Body of pancreas (tissue), 4 donors: ENCODE results near the gene USF2. TPM values are rescaled to one million over a fixed set of nuclear protein-coding genes. Genes with fewer than 3 reads are reported as not detected.
A peak's percentile ranks its signal among the peaks of the same experiment; 100 is the strongest.

Experiments
- ATAC-seq: fragments of 150-250 bp; one replicate; pipeline ENCODE4 v1.9.1; 2016
- DNase-seq, 4 donors: peaks; one replicate each; pipeline ENCODE4 v3.0.0-alpha.2; 2019
- H3K27ac ChIP-seq, 4 donors: fragments of 200-600 bp; sonication (generic); 1 replicate in 3 of 4; 2 replicates in 1 of 4; pipeline versions ENCODE4 v1.5.1 to v1.6.1; 2016 to 2019; ENCODE audit warnings: mild to moderate bottlenecking in 1 of 4, mixed read lengths in 1 of 4, moderate library complexity in 1 of 4
- H3K27me3 ChIP-seq, 2 donors: fragments of 200-600 bp; sonication (generic); one replicate each; pipeline ENCODE4 v1.6.0; 2016; ENCODE audit warnings: mild to moderate bottlenecking in 1 of 2
- H3K36me3 ChIP-seq, 2 donors: fragments of 200-600 bp; sonication (generic); replicated peaks in 1 of 2; 2 replicates each; pipeline ENCODE4 v1.5.1; 2016; ENCODE audit warnings: low read depth in 2 of 2; ENCODE audit not compliant: insufficient read depth in 1 of 2
- H3K4me1 ChIP-seq: fragments of 200-600 bp; sonication (generic); one replicate; pipeline ENCODE4 v1.6.0; 2016
- H3K4me3 ChIP-seq, 2 donors: fragments of 200-600 bp; sonication (generic); 1 replicate in 1 of 2; 2 replicates in 1 of 2; pipeline ENCODE4 v1.5.1; 2016 to 2019
- H3K9me3 ChIP-seq, 3 donors: fragments of 200-600 bp; sonication (generic); 1 replicate in 2 of 3; 2 replicates in 1 of 3; pipeline ENCODE4 v1.5.1; 2016
- CTCF ChIP-seq, 7 experiments: fragments of 450-650 bp in 4 of 7; fragments of 200-600 bp in 3 of 7; sonication (generic) in 3 of 7; IDR thresholded peaks; one replicate each; pipeline ENCODE4 v1.5.1; 2016 to 2019; ENCODE audit warnings: antibody characterized with exemption in 7 of 7
- POLR2A ChIP-seq, 3 donors: fragments of 450-650 bp; IDR thresholded peaks; one replicate each; pipeline ENCODE4 v1.6.1; 2016; ENCODE audit warnings: antibody characterized with exemption in 3 of 3, mild to moderate bottlenecking in 2 of 3
- WGBS, 2 donors: methylation state at CpG; one replicate each; pipeline ENCODE4 v1.1.5; 2017; 5-methylcytosine and 5-hydroxymethylcytosine counted together
- intact Hi-C: fragments of 100-400 bp; cut with DNase I; formaldehyde crosslinking; loops from one replicate; pipeline ENCODE4 v1.15.1; 2023
- total RNA-seq, 2 donors: library from RNA; depleted of rRNA; stranded (reverse); fragments of >200 nt; gene quantifications; one replicate each; pipeline ENCODE4 v1.1.0, GENCODE V29; 2016

USF2 gene
- total RNA-seq, 2 donors from 2014 or later = 76.8 to 91.3 TPM

DNA sequence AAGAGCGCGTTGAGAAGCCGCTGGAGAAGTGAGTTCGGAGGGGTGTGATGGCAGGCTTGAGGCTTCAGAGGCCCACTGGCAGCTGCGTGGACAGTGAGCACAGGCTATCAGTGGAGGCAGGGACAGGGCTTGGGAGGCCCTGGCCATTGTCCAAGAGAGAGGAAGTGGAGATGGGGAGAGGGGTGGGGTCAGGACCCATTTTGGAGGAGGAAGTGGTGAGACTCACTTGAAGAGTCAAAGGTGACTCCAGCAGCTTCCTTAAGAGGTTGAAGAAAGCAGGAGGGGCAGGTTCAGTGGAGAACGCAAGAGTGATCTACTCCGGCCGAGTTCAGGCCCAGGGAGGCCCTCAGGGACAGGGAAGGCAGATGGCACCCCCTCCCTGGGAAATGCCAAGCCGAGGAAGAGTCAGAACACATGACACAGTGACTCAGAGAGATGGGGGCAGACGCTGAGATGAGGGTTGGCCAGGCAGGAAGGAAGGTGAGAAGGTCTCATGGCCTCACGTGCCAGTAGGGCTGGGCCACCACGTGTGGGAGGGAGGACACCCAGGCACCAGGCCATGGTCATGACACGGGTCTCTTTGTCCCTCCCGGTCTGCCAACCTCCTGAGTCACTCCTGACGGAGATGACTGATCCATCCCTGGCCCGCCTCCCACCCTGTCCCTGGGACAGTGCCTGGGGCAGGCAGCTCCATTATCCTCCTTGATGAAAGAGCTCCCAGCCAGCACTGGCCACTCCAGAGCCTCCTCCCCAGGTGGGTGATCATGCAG is 50.1 kb downstream of the USF2 start:
- H3K27ac ChIP-seq = peak overlapping the region in 1 of 4 donors; percentile 36
- H3K36me3 ChIP-seq = no peaks in the 10 kb centered on the region
- no peak overlapping the region for H3K4me3 ChIP-seq
- H3K4me1 ChIP-seq = no peaks in the 10 kb centered on the region
- peak in 3 of 4 donors; percentile 39 to 71 (median 43) for DNase-seq
- no peak for ATAC-seq
- TF ChIP-seq CTCF (IDR thresholded peaks at IDR 0.05) (no peak), POLR2A (IDR thresholded peaks at IDR 0.05) (no peak)
- no peaks in the 10 kb centered on the region for H3K9me3 ChIP-seq
- 63 to 85% methylated on average over 10 to 16 of the region's 16 CpGs for WGBS, 2 donors
- intact Hi-C loops = no loop called here
- no peaks in the 10 kb centered on the region for H3K27me3 ChIP-seq

DNA sequence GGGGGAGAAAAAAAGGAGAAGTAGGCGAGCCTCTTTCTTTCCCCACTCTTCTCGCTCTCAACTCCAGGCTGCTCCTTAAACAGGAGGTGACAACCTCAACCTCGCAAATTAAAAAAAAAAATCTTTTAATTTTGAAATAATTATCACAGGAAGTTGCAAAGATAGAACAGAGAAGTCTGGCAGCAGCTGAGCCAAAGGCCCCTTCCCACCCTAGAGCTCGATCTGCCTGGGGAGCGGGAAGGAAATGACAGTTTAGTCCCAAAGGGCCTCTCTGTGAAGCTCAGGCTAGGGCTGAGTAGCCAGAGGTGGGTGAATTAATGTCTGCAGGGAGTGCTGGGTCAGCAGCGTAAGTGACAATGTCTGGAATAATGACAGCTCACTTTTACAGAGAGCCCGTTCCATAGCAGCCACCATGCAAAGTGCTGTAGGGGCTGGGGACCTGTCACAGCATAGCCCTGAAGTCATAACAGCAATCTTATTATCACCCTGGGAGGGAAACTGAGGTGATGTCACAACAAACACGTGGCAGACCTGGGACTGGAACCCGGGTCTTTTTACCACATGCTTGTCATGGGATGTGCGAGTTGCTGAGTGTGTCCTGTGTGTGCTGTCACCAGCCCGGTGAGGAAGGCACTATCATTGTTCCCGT is 51.4 kb downstream of the USF2 start:
- Histone ChIP-seq H3K27me3 (no peaks in the 10 kb centered on the region), H3K4me1 (no peaks in the 10 kb centered on the region), H3K9me3 (no peaks in the 10 kb centered on the region), H3K4me3 (no peak overlapping the region), H3K27ac (peak overlapping the region in 1 of 4 donors; percentile 24), H3K36me3 (no peaks in the 10 kb centered on the region)
- ATAC-seq (no peak), DNase-seq (no peak)
- 56 to 79% methylated on average over 10 to 12 of the region's 12 CpGs for WGBS, 2 donors
- no peak for TF ChIP-seq CTCF (IDR thresholded peaks at IDR 0.05)
- TF ChIP-seq POLR2A (IDR thresholded peaks at IDR 0.05) = no peak
- intact Hi-C loops = no loop called here

GRCh38 chr19:35321291-35321690 is 52.5 kb downstream of the USF2 start:
- Histone ChIP-seq H3K36me3 (no peaks in the 10 kb centered on the region), H3K27ac (no peak overlapping the region), H3K4me3 (no peak overlapping the region), H3K27me3 (no peaks in the 10 kb centered on the region), H3K4me1 (no peaks in the 10 kb centered on the region), H3K9me3 (no peaks in the 10 kb centered on the region)
- DNase-seq (no peak), ATAC-seq (no peak)
- intact Hi-C loops = no loop called here
- no peak for TF ChIP-seq CTCF (IDR thresholded peaks at IDR 0.05)
- no peak for TF ChIP-seq POLR2A (IDR thresholded peaks at IDR 0.05)
- WGBS, 2 donors = 75 to 96% methylated on average over 2 of the region's 2 CpGs

GRCh38 chr19:35322014-35322413 is 53.3 kb downstream of the USF2 start:
- H3K27ac ChIP-seq = no peak overlapping the region
- no peak for TF ChIP-seq CTCF (IDR thresholded peaks at IDR 0.05)
- no peak for TF ChIP-seq POLR2A (IDR thresholded peaks at IDR 0.05)
- H3K27me3 ChIP-seq = no peaks in the 10 kb centered on the region
- no peak overlapping the region for H3K4me3 ChIP-seq
- H3K4me1 ChIP-seq = no peaks in the 10 kb centered on the region
- DNase-seq (no peak), ATAC-seq (no peak)
- 85 to 88% methylated on average over 9 of the region's 9 CpGs for WGBS, 2 donors
- intact Hi-C loops = no loop called here
- H3K9me3 ChIP-seq = no peaks in the 10 kb centered on the region
- no peaks in the 10 kb centered on the region for H3K36me3 ChIP-seq
